Neutrophil (primary cell): Measurements from ENCODE around the gene FSCN2.

ENCODE experiments used
- H3K27ac ChIP-seq: fragments of 200-600 bp; sonication (generic); 2 replicates; pipeline ENCODE4 v1.5.1; 2016; ENCODE audit warnings: mild to moderate bottlenecking, moderate library complexity
- H3K27me3 ChIP-seq: fragments of 200-600 bp; sonication (generic); 2 replicates; pipeline ENCODE4 v1.6.0; 2016; ENCODE audit warnings: mild to moderate bottlenecking
- H3K36me3 ChIP-seq: fragments of 200-600 bp; sonication (generic); 2 replicates; pipeline ENCODE4 v1.5.1; 2017
- H3K4me1 ChIP-seq, 2 experiments: fragments of 200-600 bp in 1 of 2; sonication (generic) in 1 of 2; 1 replicate in 1 of 2; 2 replicates in 1 of 2; pipeline versions ENCODE4 v1.5.1 to v1.6.1; 2013 to 2016; ENCODE audit warnings: low read depth in 1 of 2, low read length in 1 of 2, mild to moderate bottlenecking in 1 of 2, moderate library complexity in 1 of 2; ENCODE audit not compliant: control insufficient read depth in 1 of 2, insufficient read depth in 1 of 2
- H3K4me3 ChIP-seq, 2 experiments: fragments of 200-600 bp in 1 of 2; sonication (generic) in 1 of 2; 1 replicate in 1 of 2; 2 replicates in 1 of 2; pipeline ENCODE4 v1.5.1; 2013 to 2016; ENCODE audit warnings: low read depth in 1 of 2, low read length in 1 of 2, mild to moderate bottlenecking in 1 of 2, moderate library complexity in 1 of 2
- H3K9me3 ChIP-seq: fragments of 200-600 bp; sonication (generic); 2 replicates; pipeline ENCODE4 v1.5.1; 2016
- CTCF ChIP-seq: fragments of 200-600 bp; sonication (generic); IDR thresholded peaks from 2 replicates; pipeline ENCODE4 v1.5.1; 2016; ENCODE audit warnings: antibody characterized with exemption

The FSCN2 gene

DNA sequence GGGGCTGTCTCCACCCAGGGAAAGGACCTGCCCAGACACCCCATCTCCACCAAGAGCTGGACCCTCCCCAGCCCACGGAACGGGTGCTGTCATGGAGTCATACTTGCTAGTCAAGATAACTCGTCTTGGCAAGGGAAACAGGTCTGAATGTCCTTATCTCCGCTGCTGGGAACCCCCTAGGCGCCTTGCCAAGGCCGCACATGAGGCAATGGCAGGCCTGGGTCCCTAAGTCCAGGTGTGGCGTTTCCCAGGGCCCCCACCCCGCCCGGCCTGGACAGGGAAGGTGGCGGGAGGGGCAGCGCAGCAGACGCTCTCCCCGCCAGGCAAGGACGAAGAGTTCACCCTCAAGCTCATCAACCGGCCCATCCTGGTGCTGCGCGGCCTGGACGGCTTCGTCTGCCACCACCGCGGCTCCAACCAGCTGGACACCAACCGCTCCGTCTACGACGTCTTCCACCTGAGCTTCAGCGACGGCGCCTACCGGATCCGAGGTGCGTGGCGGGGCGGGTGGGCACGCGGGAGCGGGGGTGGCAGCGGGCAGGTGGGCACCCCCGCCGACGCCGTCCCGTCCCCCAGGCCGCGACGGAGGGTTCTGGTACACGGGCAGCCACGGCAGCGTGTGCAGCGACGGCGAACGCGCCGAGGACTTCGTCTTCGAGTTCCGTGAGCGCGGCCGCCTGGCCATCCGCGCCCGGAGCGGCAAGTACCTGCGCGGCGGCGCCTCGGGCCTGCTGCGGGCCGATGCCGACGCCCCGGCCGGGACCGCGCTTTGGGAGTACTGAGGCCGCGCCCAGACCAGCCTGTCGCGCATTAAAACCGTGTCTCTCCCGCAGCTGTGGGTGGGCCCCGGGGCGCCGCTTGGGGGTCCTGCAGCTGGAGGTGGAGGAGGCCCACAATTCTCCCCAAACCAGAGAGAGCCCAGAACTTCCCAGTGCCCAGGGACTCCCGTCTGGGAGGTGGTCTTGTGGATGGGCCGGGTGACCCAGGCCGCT lies 8.4 kb downstream of the FSCN2 start:
- Histone ChIP-seq H3K36me3 (peaks cover 28% of the 10 kb centered on the region), H3K4me1 (no peaks in the 10 kb centered on the region), H3K27me3 (peaks cover 63% of the 10 kb centered on the region), H3K9me3 (no peaks in the 10 kb centered on the region), H3K27ac (no peak overlapping the region), H3K4me3 (no peak overlapping the region)
- no peak for TF ChIP-seq CTCF

- TF ChIP-seq CTCF, result no peak
- H3K27ac ChIP-seq, result no peak overlapping the region
- no peak overlapping the region for H3K4me3 ChIP-seq
- H3K4me1 ChIP-seq, result no peaks in the 10 kb centered on the region
- H3K9me3 ChIP-seq, result no peaks in the 10 kb centered on the region
- peaks cover 63% of the 10 kb centered on the region for H3K27me3 ChIP-seq
- peaks cover 31% of the 10 kb centered on the region for H3K36me3 ChIP-seq
Measured at GRCh38 chr17:81537343-81537855, 9.2 kb downstream of the FSCN2 start.

- TF ChIP-seq CTCF, result no peak
- Histone ChIP-seq H3K36me3 (peaks cover 37% of the 10 kb centered on the region), H3K9me3 (no peaks in the 10 kb centered on the region), H3K4me3 (no peak overlapping the region), H3K4me1 (no peaks in the 10 kb centered on the region), H3K27me3 (peaks cover 58% of the 10 kb centered on the region), H3K27ac (no peak overlapping the region)
Measured at GRCh38 chr17:81537856-81538555, 9.8 kb downstream of the FSCN2 start.

- peaks cover 46% of the 10 kb centered on the region for H3K36me3 ChIP-seq
Measured at GRCh38 chr17:81538651-81539570, 10.7 kb downstream of the FSCN2 start.

More at GRCh38 chr17:81538651-81539570, 10.7 kb downstream of the FSCN2 start:
- no peak overlapping the region for H3K4me3 ChIP-seq
- no peaks in the 10 kb centered on the region for H3K9me3 ChIP-seq
- peaks cover 49% of the 10 kb centered on the region for H3K27me3 ChIP-seq
- TF ChIP-seq CTCF, result no peak
- no peaks in the 10 kb centered on the region for H3K4me1 ChIP-seq
- H3K27ac ChIP-seq, result no peak overlapping the region
